MM.1S (cell line): ENCODE data around the gene OR6K2.

Source experiments
- CTCF ChIP-seq: fragments of 300-600 bp; sonication (generic); IDR thresholded peaks from 2 replicates; pipeline ENCODE4 v1.5.1; 2016; ENCODE audit warnings: antibody characterized with exemption, low read length, mixed read lengths
- EZH2phosphoT487 ChIP-seq: fragments of 300-600 bp; sonication (generic); IDR thresholded peaks from 2 replicates; pipeline ENCODE4 v1.6.1; 2018; ENCODE audit warnings: antibody characterized with exemption, low read length

GRCh38 chr1:158714754-158715153, 14.3 kb upstream of the OR6K2 start:
- TF ChIP-seq CTCF (no peak), EZH2phosphoT487 (no peak)
